ENCODE measurements around the gene TRPV4.

The TRPV4 gene

GRCh38 chr12:109739747-109740693 lies 93.2 kb downstream of the TRPV4 start:
- DNase-seq: peak; percentile 35

- DNase-seq: peak; percentile 18
Measured at GRCh38 chr12:109738878-109739665, 94.1 kb downstream of the TRPV4 start.

GRCh38 chr12:109738209-109738608 lies 95.0 kb downstream of the TRPV4 start:
- DNase-seq: peak; percentile 7

- peak; percentile 32 for DNase-seq
Measured at GRCh38 chr12:109737631-109738030, 95.6 kb downstream of the TRPV4 start.

GRCh38 chr12:109737126-109737525 lies 96.1 kb downstream of the TRPV4 start:
- peak; percentile 20 for DNase-seq

GRCh38 chr12:109736552-109737108 lies 96.6 kb downstream of the TRPV4 start:
- peak; percentile 71 for DNase-seq

- peak; percentile 32 for DNase-seq
Measured at GRCh38 chr12:109735825-109736551, 97.2 kb downstream of the TRPV4 start.

GRCh38 chr12:109735051-109735521 lies 98.1 kb downstream of the TRPV4 start:
- peak; percentile 13 for DNase-seq

GRCh38 chr12:109734219-109735000 lies 98.8 kb downstream of the TRPV4 start:
- DNase-seq: peak; percentile 34

Data from right forelimb (tissue), 1 donor.